GM18907 (cell line): Measurements from ENCODE around the gene IFNGR2.
"Not testable (repeated sequence)": the region's sequence is repeated elsewhere in the genome, so short reads cannot be mapped to it uniquely, and the experiment has no call there.

Source experiments
- ATAC-seq: cut with Tn5 transposase; IDR thresholded peaks from one replicate; pipeline ENCODE4 v1.9.1; 2021; ENCODE audit warnings: mild to moderate bottlenecking, moderate library complexity; ENCODE audit not compliant: unreplicated experiment

IFNGR2 gene, protein sequence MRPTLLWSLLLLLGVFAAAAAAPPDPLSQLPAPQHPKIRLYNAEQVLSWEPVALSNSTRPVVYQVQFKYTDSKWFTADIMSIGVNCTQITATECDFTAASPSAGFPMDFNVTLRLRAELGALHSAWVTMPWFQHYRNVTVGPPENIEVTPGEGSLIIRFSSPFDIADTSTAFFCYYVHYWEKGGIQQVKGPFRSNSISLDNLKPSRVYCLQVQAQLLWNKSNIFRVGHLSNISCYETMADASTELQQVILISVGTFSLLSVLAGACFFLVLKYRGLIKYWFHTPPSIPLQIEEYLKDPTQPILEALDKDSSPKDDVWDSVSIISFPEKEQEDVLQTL

GRCh38 chr21:33403128-33403785, at the start of gene IFNGR2:
IFNGR2 (plus strand) TSS chr21:33403413; CDS start chr21:33403544, 131 bp downstream.
- no peak for ATAC-seq

- no peak for ATAC-seq
These were observed 47.9 kb upstream of the IFNGR2 start for GRCh38 chr21:33355355-33355754.

DNA sequence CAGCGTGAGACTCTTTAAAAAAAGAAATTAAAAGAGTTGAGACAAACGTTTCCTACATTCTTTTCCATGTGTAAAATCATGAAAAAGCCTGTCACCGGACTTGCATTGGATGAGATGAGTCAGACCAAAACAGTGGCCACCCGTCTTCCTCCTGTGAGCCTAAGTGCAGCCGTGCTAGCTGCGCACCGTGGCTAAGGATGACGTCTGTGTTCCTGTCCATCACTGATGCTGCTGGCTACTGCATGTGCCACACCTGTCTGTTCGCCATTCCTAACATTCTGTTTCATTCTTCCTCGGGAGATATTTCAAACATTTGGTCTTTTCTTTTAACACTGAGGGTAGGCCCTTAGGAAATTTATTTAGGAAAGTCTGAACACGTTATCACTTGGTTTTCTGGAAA, 47.2 kb upstream of the IFNGR2 start:
- no peak for ATAC-seq

DNA sequence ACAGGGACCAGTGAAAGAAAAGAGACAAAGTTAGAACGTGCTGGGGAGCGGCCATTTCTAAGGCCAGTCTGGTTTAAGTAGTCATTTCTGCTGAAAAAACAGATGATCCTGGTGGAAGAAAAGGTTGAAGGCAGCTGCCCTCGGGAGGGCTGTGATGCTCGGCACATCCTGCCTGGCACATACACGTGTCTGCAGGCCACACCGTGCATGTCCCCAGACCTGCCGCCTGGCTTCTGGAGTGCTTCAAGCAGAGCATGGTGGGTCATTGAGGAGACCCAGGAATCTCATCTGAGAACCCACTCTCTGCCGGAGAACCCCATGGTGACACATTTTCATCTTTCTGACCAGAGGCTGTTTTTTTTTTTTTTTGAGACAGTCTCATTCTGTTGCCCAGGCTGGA, 46.0 kb upstream of the IFNGR2 start:
- no peak for ATAC-seq

GRCh38 chr21:33359446-33359845, 43.8 kb upstream of the IFNGR2 start:
- ATAC-seq = no peak

DNA sequence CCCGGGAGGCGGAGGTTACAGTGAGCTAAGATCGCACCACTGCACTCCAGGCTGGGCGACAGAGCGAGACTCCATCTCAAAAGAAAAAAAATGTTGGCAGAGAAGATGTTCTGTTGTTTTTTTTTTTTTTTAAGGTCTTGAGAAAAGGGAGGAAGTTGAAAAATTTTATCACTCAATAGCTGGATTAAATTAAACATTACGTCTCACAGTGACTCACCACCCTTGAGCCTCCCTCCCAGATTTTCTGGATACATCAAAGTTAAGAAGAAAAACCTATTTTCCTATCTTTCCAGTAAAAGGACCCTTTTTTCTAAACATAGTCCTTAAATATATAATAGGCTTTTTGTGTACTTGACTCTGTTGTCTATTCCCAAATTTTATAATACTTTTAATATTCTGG, 42.9 kb upstream of the IFNGR2 start:
- ATAC-seq = no peak

DNA sequence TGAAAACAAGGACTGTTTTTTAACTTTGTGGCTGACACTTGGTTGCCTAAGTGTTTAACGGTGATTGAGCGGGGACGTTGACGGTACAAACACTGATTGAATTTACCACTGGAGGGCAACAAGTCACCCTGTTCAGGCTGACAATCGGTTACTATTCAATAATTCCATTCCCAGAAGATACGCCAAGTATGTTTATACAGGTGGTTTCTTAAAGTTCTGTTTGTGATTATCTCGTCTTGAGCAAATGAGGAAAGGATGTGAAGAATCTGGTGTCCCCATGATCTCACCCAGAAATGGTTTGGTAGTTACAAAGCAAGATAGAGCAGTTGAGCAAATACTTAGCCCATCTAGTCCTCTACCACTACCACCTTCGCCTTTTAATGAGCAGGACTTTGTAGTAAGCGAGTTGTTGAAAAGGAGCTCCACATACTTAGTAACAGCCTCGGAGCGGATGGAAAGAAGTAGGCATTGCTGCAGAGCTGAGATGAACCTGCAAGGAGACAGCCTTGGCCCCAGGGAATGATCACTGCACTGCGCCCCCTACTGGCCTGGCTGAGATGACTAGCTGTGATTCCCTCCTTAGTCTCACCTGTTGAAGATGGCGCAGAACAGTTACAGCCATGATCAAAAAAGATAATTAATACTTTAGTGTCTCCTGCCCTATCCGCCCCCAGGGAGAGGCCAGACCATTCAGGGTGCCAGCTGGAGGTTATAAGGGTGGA, 42.2 kb upstream of the IFNGR2 start:
- peak; percentile 71 for ATAC-seq

GRCh38 chr21:33362044-33362555, 41.1 kb upstream of the IFNGR2 start:
- peak; percentile 55 for ATAC-seq

DNA sequence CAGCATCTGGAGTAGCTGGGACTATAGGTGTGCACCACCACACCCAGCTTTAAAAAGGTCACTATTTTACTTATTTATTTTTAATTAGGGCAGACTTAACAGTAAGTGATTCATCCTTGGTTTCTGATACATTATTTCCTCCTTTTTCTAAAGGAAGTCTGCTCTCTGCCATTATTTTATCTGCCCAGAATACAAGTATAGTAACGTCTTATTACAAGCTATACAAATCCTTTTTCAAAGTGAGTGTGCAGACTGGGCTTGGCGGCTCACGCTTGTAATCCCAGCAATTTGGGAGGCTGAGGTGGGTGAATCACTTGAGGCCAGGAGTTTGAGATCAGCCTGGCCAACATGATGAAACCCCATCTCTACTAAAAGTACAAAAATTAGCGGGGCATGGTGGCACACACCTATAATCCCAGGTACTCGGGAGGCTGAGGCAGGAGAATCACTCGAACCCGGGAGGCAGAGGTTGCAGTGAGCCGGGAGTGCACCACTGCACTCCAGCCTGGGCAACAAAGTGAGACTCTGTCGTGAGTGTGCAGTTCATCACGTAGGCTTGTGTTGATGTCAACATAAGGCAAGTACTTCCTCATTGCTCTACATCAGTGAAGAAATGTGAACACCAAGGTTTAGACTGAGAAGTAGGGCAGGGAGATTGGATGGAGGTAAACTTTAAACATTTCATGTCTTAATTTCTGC, 39.2 kb upstream of the IFNGR2 start:
- ATAC-seq = not testable (repeated sequence)

- no peak for ATAC-seq
These were observed 38.4 kb upstream of the IFNGR2 start for GRCh38 chr21:33364830-33365229.

DNA sequence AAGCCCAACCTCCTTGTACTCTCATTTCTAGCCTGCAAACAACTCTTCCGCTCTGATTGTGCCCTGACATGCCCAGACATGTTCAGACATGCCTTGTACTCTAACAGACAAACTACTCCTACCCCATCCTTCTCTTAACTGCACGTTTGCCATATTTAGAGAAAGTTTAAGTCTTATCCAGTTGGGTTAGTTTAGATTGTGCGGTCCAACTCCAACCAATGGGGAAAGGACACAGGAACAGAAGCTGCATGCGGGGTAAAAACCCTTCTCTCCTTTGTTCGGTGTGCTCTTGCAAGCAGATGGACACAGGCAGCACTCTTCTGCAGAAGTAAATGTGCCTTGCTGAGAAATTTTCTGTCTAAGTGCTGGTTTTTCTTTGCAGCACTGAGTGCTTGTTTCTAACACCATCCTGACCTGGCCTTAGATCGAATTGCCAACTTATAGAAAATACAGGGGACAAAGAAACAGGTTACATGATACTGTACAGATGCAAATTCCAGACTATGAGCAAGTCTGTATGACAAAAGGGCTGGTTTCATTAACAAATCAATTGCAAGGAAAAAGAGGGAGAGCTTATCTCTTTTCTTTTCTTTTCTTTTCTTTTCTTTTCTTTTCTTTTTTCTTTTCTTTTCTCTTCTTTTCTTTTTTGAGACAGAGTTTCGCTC, 35.8 kb upstream of the IFNGR2 start:
- ATAC-seq = no peak

GRCh38 chr21:33368124-33368523, 35.1 kb upstream of the IFNGR2 start:
- no peak for ATAC-seq

DNA sequence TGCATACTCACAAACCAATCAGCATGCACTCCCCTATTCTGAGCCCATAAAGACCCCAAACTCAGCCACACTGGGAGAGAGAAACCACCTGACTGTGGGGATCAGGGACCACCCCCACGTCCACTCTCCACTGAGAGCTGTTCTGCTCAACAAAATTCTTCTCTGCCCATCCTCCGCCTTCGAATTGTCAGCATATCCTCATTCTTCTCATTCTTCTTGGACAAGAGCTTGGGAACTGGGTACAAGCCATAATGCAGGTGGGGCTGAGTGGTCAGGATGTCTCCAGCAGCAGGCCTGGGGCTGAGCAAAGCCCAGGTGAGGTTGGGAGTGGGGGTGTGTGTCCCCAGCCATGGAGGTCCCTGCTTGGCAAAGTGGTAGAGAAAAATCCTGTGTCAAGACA, 34.6 kb upstream of the IFNGR2 start:
- ATAC-seq = no peak

DNA sequence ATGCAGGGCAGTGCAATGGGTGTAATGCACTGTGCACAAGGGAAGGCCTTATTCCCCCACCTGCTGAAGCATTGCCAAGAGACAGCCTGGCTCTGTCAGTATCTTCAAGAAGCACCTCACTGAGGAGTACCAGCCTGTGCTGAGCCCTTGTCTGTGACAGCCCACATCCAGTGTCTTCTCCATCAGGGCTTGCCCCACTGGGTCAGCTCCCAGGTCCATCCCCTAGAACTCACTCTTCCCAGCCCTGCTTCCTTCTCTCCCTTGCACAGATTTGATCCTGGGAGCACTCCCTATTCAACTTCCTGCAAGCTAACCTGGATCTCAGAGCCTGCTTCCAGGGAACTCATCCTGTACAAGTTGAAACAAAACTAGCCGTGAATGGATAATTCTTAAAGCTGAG, 33.6 kb upstream of the IFNGR2 start:
- ATAC-seq = no peak

DNA sequence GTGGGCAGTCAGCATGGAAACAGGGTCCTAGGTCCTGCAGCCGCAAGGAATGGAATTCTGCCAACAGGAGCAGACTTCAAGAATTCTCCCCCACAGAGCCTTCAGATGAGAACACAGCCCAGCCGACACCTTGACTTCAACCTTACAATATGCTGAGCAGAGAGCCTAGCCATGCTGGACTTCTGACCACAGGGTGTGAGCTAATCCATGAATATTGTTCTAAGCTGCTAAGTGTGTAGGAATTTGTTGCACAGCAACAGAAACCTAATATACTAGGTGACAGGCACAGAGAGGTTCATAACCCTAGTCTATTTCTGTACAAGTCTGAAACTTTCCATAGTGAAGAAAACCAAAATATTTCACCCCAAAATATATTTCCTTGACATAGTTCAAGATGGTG, 32.9 kb upstream of the IFNGR2 start:
- ATAC-seq = no peak

DNA sequence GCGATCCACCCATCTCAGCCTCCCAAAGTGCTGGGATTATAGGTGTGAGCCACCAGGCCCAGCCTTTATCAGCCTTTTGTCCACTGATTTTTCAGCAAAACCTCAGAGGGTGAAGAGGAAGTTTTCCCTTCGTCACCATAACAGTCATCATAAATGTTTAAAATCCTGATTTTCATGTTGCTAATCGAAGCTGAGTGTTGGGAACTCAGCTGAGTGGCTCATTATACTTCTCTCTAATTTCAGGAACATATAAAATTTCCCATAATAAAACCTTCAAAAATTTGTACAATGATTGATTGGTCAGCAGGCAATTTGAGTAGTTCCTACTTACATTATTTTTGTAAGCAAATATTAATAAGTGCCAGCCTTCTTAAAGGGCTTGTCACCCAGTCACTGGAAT, 31.8 kb upstream of the IFNGR2 start:
- no peak for ATAC-seq

- no peak for ATAC-seq
These were observed 30.6 kb upstream of the IFNGR2 start for GRCh38 chr21:33372582-33372981.

- no peak for ATAC-seq
These were observed 29.8 kb upstream of the IFNGR2 start for GRCh38 chr21:33373451-33373850.

DNA sequence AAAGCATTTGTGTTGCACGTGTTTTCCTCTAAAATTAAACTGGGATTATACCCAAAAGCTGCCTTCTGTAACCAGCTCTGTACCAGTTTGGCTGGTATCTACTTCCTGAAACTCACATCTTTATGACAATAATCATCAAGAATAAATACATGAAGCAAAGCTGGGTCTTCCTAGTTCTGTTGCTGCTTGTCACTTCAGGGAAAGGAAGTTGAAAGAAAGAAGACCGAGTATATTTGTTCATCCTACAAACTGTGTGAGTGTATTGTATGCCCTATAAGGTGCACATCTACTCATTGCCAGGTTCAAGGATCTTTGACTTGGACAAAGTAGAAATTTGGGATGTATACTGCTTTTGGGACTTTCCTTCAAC, 29.1 kb upstream of the IFNGR2 start:
- no peak for ATAC-seq

GRCh38 chr21:33374450-33375096, 28.6 kb upstream of the IFNGR2 start:
- ATAC-seq = no peak
